Omental fat pad (tissue), 4 donors: ENCODE results near the gene TEX51. TPM values are rescaled to one million over a fixed set of nuclear protein-coding genes. Genes with fewer than 3 reads are reported as not detected.

ENCODE experiments used
- ATAC-seq: fragments of 150-250 bp; one replicate; pipeline ENCODE4 v1.9.1; 2016; ENCODE audit warnings: mild to moderate bottlenecking, moderate library complexity; ENCODE audit not compliant: low FRiP score
- DNase-seq: peaks from one replicate; pipeline ENCODE4 v3.0.0-alpha.2; 2019; ENCODE audit warnings: low spot score
- total RNA-seq, 4 donors: library from RNA; depleted of rRNA; stranded (reverse); fragments of >200 nt; gene quantifications; one replicate each; pipeline ENCODE4 v1.1.0, GENCODE V29; 2016
- TF ChIP-seq, protein P1 (sequence below), 3 donors: fragments of 450-650 bp; IDR thresholded peaks; one replicate each; pipeline ENCODE4 v1.5.1; 2016 to 2017; ENCODE audit warnings: antibody characterized with exemption in 3 of 3, mild to moderate bottlenecking in 3 of 3, moderate library complexity in 2 of 3

The TEX51 gene
- total RNA-seq, 4 donors from 2014 or later: not detected

GRCh38 chr2:126880817-126881216 is 17.9 kb upstream of the TEX51 start:
- DNase-seq: no peak
- no peak for ATAC-seq
- TF ChIP-seq, protein P1, sequence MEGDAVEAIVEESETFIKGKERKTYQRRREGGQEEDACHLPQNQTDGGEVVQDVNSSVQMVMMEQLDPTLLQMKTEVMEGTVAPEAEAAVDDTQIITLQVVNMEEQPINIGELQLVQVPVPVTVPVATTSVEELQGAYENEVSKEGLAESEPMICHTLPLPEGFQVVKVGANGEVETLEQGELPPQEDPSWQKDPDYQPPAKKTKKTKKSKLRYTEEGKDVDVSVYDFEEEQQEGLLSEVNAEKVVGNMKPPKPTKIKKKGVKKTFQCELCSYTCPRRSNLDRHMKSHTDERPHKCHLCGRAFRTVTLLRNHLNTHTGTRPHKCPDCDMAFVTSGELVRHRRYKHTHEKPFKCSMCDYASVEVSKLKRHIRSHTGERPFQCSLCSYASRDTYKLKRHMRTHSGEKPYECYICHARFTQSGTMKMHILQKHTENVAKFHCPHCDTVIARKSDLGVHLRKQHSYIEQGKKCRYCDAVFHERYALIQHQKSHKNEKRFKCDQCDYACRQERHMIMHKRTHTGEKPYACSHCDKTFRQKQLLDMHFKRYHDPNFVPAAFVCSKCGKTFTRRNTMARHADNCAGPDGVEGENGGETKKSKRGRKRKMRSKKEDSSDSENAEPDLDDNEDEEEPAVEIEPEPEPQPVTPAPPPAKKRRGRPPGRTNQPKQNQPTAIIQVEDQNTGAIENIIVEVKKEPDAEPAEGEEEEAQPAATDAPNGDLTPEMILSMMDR (IDR thresholded peaks at IDR 0.05): no peak

- TF ChIP-seq, protein P1 (IDR thresholded peaks at IDR 0.05): no peak
- ATAC-seq: no peak
- no peak for DNase-seq
Observed at GRCh38 chr2:126881591-126881990, 17.1 kb upstream of the TEX51 start.

GRCh38 chr2:126882181-126882580 is 16.5 kb upstream of the TEX51 start:
- TF ChIP-seq, protein P1 (IDR thresholded peaks at IDR 0.05): no peak
- DNase-seq (no peak), ATAC-seq (no peak)

DNA sequence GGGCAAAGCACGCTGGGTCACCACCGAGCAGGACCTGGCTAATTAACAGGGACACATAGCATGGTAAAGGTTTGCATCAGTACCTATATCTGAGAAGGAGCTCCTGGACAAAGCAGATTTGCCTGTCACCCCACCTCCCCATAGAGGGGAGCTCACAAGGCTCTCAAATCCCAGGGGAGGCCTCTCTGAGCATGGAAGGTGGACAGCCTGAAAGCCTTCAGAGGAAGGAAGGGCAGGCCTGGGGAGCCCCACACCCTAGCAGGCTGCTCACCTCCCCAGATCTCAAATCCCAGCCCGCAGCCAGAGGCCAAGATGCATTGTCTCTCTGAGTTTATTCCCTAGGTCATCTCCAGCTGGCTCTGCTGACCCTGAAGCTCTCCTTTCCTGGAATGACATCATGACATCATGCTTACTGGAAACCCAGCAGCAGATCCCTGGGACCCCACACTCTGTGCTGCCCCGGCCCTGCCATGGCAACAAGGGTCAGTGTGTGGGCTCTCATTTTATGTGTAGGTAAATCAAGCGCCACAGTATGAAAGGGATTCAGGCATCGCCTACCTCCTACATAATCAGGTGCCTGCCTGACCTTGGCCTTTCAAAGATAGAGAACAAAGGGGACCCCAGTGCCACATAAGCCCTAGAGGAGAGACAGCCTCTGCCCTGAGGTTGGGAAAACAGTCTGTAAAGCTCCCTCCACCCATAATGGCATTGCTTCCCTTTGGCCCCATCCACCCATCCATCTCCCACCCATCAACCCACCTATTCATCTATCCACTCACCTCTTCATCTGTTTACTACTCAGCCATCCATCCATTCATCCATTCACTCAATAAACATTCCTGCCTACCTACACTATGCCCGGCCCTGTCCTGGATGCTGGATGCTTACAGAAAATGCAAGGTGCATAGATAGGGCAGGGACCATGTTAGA is 15.7 kb upstream of the TEX51 start:
- DNase-seq (no peak), ATAC-seq (no peak)
- TF ChIP-seq, protein P1 (IDR thresholded peaks at IDR 0.05): no peak

- TF ChIP-seq, protein P1 (IDR thresholded peaks at IDR 0.05): no peak
- ATAC-seq: no peak
- DNase-seq: no peak
Observed at GRCh38 chr2:126883666-126884040, 15.0 kb upstream of the TEX51 start.

DNA sequence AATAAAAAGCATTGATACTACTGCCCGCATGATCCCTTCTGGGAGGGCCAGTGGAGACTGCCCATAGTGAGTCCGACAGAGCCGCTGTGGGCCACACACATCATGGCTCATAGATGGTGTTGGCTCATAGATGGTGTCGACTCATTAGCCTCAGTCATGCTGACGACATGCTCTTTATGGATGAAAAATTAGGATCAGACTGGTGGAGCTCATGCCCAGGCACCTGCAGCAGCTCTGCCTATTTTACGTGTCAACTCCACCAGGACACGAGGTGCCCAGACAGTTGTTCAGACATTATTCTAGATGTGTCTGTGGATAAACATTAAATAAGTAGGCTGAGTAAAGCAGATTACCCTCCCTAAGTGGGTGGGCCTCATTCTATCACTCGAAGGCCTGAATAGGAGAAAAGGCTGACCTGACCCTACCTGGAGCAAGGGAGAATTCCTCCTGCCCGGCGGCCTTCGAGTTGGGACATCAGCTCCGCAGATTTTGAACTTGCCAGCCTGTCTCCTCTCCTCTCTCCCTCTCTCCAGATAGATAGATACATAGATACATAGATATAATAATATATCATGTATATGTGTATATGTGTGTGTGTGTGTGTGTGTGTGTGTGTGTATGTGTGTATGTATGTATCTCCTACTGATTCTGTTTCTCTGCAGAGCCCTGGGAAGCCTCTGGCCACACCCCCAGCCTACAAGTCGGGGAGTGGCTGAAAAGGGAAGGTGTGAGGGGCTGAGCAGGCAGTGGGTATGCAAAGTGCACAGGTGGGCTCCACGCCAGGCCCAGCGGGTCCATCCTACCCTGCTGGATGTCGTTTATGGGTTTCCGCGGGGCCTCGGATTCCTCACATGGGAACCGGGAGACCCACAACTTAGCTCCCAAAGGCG is 13.6 kb upstream of the TEX51 start:
- TF ChIP-seq, protein P1 (IDR thresholded peaks at IDR 0.05): no peak
- no peak for DNase-seq
- ATAC-seq: no peak
